Suppressor macrophage (primary cell): ENCODE measurements around the gene SCNN1B.
A peak's percentile ranks its signal among the peaks of the same experiment; 100 is the strongest.

Source experiments
- DNase-seq, 4 experiments: peaks; one replicate each; pipeline ENCODE4 v3.0.0-alpha.2; 2020 to 2022

The SCNN1B gene

GRCh38 chr16:23408242-23408822 lies 106.2 kb downstream of the SCNN1B start:
- DNase-seq = no peak

GRCh38 chr16:23408823-23409298 lies 106.8 kb downstream of the SCNN1B start:
- DNase-seq = no peak

GRCh38 chr16:23409522-23409921 lies 107.4 kb downstream of the SCNN1B start:
- no peak for DNase-seq

- no peak for DNase-seq
These were observed 108.1 kb downstream of the SCNN1B start for GRCh38 chr16:23410176-23410575.

- no peak for DNase-seq
These were observed 112.6 kb downstream of the SCNN1B start for GRCh38 chr16:23414731-23415130.

- DNase-seq = no peak
These were observed 114.7 kb downstream of the SCNN1B start for GRCh38 chr16:23416816-23417215.

- DNase-seq = no peak
These were observed 117.9 kb downstream of the SCNN1B start for GRCh38 chr16:23420011-23420410.

- DNase-seq = no peak
These were observed 121.5 kb downstream of the SCNN1B start for GRCh38 chr16:23423496-23424049.

- DNase-seq = no peak
These were observed 122.3 kb downstream of the SCNN1B start for GRCh38 chr16:23424292-23424958.

- DNase-seq = peak in 3 of 4 experiments; percentile 11 to 37 (median 12)
These were observed 126.2 kb downstream of the SCNN1B start for GRCh38 chr16:23428351-23428750.
